GM21515 (cell line): ENCODE data around the gene PPP2R5C.
"Not testable (repeated sequence)": the region's sequence is repeated elsewhere in the genome, so short reads cannot be mapped to it uniquely, and the experiment has no call there.

Source experiments
- ATAC-seq: cut with Tn5 transposase; IDR thresholded peaks from one replicate; pipeline ENCODE4 v1.9.1; 2021; ENCODE audit not compliant: unreplicated experiment

The PPP2R5C gene

DNA sequence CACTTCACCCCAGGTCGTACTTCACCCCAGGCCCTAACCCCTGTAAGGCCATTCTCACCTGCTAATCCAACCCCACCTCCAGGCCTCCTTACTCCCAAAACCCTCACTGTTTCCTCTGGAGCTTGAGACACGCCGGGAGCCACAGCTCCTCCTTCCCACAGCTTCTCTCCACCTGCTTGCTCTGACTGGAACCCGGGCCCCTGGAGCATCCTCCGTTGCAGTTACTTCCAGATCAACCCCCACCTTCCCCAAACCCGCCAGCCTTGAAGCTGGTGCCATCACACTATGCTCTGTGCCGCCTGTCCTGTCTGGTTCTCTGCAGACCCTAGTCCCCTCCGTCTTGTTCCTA, 34.6 kb upstream of the PPP2R5C start:
- no peak for ATAC-seq

- ATAC-seq, result no peak
Measured at GRCh38 chr14:101727611-101728366, 33.7 kb upstream of the PPP2R5C start.

GRCh38 chr14:101728367-101728742, 33.2 kb upstream of the PPP2R5C start:
- no peak for ATAC-seq

GRCh38 chr14:101729382-101729781, 32.1 kb upstream of the PPP2R5C start:
- no peak for ATAC-seq

DNA sequence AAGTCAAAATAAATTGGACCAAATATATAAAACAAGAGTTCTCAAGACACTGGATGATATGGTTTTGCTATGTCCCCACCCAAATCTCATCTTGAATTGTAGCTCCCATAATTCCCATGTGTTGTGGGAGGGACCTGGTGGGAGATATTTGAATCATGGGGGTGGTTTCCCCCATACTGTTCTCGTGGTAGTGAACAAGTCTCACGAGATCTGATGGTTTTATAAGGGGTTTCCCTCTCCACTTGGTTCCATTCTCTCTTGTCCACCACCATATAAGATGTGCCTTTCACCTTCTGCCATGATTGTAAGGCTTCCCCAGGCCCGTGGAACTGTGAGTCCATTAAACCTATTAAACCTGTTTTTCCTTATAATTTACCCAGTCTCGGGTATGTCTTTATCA, 31.4 kb upstream of the PPP2R5C start:
- ATAC-seq, result not testable (repeated sequence)

- no peak for ATAC-seq
Measured at GRCh38 chr14:101730626-101731186, 30.8 kb upstream of the PPP2R5C start.

GRCh38 chr14:101731187-101732080, 30.1 kb upstream of the PPP2R5C start:
- ATAC-seq, result peak; percentile 78

DNA sequence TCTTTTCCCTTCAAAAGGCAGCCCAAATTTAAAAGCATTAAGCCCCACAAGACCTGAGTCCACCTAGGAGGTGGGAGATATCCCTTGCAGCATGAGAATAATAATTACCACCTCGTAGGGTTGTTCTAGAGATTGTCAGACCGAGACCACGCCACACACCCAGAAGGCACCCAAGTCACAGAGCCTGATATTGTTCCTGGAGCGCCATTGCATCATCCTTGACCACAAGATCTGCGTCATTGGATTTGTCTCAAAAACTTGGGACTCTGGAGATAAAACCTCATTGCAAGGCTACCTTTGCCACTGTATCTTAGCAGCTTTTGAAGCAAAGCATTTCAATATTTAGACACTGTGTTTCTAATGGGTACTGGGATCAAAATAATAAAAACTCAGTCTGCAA, 29.4 kb upstream of the PPP2R5C start:
- no peak for ATAC-seq

DNA sequence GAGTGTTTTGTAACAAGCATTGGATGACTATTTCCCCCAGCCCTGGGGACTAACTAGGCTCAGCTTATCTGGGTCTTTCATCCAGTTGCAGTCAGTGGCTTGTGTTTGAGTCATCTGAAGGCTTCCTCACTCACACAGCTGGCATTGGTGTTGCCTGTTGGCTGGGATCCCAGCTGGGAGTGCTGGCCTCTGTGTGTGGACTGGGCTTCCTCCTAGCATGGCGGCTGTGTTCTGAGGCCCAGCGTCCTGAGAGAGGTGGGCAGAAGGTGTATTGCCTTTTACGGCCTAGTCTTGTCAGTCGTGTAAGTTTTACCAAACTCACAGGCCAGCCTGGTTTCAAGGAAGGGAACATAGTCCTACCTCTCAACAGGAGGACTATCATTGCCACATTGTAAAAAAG, 28.3 kb upstream of the PPP2R5C start:
- no peak for ATAC-seq

- ATAC-seq, result no peak
Measured at GRCh38 chr14:101734246-101734847, 27.2 kb upstream of the PPP2R5C start.

GRCh38 chr14:101735453-101735852, 26.1 kb upstream of the PPP2R5C start:
- no peak for ATAC-seq

DNA sequence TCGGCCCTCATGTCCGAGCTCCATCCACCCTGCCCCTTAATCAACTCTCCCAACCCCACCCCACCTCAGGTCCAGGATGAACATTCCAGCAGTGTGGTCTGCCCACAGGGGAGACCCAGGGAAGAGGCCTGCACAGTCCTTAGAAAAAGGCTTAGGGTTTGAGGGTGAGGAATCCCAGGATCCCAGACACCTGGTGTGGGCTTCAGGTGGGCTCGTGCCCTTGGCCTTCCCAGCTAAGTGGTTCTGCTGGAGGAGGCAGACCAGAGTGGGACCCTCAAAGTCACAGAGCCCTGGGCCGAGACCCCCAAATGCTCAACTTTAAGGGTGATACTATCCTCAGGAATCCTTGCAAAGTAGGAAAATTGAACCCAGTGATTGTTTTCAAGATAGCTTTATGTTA, 25.4 kb upstream of the PPP2R5C start:
- ATAC-seq, result no peak

DNA sequence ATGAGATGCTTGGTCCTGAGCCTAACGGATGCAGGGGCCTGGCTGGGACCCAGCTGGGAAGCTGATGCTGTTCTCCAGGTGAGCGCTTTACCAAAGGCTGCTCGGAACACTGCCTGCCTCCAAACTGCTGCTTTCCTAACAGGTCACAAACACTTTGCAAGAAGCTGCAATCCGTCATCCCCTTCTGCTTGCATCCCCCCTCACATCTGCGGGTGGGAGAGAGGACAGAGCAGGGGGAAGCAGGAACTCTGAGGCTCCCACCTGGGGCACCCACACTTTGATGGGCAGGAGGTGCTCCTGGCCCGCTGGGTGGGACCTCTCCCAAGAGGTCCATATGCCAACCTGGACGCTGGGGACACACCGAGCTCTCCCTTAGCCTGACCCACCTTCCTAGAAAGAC, 24.9 kb upstream of the PPP2R5C start:
- ATAC-seq, result no peak

DNA sequence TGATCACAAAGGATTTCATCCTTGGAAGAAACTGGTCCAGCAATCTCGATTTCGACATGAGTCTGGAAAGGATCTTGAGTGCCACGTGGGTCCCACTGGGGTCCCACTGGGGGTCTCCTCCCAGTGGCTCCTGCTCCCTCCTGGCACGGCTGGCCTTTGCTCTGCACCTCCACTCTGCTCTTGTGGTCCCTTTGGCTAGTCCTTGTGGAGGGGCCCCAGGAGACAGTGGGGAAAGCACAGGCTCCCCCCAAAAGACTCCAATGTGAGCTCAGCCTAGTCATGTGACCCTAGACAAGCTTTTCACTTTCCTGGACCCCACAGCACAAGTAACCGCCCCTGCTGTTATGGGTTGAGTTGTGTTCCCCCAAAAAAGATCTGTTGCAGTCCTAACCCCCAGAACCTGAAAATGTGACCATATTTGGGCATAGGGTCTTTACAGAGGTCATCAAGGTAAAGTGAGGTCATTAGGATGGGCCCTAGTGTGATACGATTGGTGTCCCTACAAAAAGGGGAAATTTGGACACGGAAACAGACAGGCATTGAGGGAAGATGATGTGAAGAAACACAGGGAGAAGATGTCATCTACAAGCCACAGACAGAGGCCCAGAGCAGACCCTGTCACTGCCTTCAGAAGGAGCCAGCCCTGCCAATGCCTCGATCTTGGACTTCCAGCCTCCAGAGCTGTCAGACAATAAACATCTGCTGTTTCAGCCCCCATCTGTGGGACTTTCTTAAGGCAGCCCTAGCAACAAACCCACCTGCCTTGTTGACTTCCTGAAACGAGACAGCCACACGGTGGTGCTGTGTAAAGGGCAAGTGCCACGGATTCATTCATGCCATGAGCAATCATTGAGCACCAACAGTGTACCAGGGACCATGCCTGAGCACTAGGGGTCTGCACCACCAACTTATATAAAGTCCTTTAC, 23.8 kb upstream of the PPP2R5C start:
- ATAC-seq, result no peak

DNA sequence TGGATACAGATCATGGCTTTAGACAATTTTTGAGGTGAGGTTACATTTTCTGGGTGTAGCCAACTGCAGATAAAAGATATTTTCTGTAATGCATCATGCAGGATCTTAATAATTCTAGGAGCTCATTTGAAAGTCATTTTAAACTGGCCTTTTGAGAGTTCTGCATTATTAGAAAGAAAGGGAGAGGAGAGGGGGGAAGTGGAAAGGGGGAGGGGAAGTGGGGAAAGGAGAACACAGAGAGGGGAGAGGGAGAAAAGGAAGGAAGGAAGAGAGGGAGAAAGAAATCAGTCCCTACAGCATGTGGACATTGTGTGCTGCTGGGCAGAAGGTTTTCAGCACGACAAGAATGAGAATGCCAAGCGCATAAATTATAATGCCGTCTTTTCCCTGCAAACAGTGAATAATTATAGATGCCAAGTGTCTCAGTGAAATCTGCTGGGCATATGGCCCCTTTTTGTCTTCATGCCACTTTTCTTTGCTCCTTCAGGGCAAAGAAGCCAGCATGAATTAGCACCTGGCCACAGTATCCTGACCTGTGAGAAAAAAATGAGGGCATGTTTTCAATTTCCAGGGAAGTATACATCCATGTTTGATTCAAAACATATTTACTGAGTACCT, 22.7 kb upstream of the PPP2R5C start:
- ATAC-seq, result no peak

GRCh38 chr14:101739446-101740141, 21.9 kb upstream of the PPP2R5C start:
- no peak for ATAC-seq

- no peak for ATAC-seq
Measured at GRCh38 chr14:101740981-101741380, 20.5 kb upstream of the PPP2R5C start.

DNA sequence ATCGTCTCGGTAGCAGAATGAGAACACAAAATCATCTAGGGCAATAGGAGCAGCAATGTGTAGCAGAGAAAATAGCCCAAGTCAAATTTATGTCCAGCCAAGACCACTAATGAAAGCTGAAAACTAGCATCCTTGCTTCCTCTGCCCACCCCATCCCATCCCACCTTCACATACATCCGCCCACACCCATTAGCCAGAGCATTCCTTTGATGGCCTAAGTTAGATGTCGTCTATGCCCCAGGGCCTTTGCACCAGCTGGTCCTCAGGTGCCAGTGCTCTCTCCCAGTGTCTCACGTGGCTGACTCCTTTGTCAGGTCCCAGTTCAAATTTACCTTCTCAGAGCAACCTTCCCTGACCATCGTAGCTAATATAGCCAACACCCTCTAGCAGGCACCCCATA, 17.8 kb upstream of the PPP2R5C start:
- ATAC-seq, result no peak

GRCh38 chr14:101744382-101744781, 17.1 kb upstream of the PPP2R5C start:
- not testable (repeated sequence) for ATAC-seq
